GM19438 (cell line): Measurements from ENCODE around the gene TMEM135.
"Not testable (repeated sequence)": the region's sequence is repeated elsewhere in the genome, so short reads cannot be mapped to it uniquely, and the experiment has no call there.

Experiments
- ATAC-seq: cut with Tn5 transposase; IDR thresholded peaks from one replicate; pipeline ENCODE4 v1.9.1; 2021; ENCODE audit warnings: low read depth; ENCODE audit not compliant: unreplicated experiment

TMEM135 gene

DNA sequence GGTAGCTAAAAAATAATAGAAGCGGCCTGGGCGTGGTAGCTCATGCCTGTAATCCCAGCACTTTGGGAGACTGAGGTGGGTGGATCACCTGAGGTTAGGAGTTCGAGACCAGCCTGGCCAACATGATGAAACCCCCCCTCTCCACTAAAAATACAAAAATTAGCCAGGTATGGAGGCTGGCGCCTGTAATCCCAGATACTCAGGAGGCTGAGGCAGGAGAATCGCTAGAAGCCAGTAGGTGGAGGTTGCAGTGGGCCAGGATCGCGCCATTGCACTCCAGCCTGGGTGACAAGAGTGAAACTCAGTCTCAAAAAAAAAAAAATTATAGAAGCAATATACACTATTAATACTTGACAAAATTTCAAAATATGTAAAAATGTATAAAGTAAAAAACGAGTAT, 150.7 kb downstream of the TMEM135 start:
- not testable (repeated sequence) for ATAC-seq

- ATAC-seq, result not testable (repeated sequence)
Observed at GRCh38 chr11:87188921-87189320, 151.2 kb downstream of the TMEM135 start.

GRCh38 chr11:87190071-87190470, 152.3 kb downstream of the TMEM135 start:
- no peak for ATAC-seq

DNA sequence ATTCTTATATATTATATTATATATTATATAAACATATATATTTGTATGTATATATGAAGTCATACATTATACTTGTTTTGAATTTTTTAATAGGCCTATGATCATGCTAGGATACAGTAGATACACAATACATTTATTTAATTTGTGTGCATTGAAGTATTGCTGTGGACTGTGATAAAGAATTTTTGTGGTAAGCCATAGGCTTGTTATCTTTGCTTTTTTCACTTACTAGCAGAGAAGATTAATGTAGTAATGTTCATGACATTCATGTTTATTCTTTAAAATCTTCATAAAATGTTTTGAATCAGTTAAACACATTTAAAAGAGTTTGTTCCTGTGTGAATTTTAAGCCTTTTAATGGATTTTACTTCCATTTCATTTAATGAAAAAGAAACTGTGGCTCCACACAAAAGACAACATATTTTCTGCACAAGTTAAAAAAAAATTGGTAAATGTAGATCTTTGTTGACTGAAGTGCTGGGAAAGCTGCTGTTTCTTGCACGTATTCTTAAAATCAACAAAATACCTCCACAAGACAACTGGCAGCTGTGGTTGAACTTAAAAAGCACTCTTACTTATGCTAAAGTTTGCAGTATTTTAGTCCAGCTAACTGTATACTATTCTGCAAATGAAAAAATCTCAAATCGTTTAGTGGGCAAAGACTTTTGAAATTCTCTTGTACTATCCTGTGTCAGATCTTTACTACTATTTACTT, 156.2 kb downstream of the TMEM135 start:
- ATAC-seq, result no peak

DNA sequence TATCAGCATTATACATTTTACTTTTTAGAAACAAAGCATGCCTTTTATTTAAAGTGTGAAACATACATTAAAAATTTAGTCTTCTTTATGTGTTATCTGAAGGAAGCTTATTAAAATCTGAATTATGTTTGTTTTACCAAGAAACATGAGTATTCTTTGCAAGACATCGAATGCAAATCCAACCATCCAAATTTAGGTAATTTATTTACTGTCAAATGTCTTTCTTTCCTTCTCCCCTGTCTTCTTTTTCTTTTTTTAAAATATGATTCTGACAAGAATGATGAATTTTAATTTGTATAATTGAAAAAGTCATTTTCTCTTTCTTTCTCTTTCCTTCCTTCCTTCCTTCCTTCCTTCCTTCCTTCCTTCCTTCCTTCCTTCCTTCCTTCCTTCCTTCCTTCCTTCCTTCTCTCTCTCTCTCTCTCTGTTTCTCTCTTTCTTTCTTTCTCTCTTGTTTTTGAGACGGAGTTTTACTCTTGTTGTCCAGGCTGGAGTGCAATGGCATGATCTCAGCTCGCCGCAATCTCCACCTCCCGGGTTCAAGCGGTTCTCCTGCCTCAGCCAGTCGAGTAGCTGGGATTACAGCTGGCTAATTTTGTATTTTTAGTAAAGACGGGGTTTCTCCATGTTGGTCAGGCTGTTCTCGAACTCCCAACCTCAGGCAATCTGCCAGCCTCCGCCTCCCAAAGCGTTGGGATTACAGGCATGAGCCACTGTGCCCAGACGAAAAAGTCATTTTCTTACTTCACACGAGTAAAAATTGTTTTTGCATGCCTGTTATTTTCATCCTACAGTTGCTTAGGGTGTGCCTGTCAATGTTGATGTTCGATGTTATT, 157.5 kb downstream of the TMEM135 start:
- no peak for ATAC-seq

DNA sequence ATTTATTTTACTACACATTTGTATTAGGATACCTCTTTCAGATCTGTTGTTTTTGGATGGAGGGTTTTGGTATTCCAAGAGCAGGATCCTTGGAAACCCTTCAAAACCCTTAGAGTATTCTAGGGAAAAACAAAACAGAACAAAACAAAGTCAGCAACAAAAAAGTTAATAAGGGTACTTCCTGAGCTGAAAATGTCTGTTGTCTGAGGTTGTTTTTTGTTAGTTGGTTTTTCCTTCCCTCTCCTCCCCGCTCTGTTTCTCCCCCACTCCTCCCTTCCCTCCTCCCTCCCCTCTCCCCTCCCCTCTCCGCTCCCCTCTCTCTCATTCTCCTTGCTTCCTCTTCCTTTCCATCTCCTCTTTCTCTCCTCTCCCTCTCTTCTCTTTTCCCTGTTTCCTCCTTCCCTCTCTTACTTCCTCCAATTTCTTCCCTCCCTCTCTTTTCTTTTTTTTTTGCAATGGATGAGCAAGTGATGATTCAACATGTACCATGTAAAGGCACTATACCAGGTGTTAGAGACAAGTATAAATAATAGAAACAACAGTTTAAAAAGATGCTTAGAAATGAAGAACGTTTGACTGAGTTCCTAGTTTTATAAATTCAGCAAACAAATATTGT, 160.6 kb downstream of the TMEM135 start:
- ATAC-seq, result no peak

DNA sequence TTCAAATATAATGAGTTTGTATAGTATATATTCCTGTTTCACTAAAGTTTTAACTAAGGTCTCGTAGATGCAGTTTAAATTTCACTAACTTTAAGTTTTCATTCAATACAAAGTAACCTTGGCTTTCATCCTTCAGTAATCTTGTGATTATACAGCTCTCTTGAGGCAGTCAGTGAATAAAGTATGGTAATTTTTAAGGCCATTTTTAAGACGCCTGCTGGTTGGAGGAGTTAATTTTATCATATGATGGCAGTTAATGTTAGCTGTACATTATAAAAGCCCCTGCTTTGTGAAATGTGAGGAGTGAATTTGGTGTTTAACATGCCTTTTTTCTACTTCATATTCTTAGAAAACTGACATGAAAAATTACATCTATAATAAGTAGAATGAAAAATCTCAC, 163.6 kb downstream of the TMEM135 start:
- ATAC-seq, result no peak

- no peak for ATAC-seq
Observed at GRCh38 chr11:87203907-87204602, 166.3 kb downstream of the TMEM135 start.

- no peak for ATAC-seq
Observed at GRCh38 chr11:87212891-87213290, 175.2 kb downstream of the TMEM135 start.

- ATAC-seq, result peak; percentile 68
Observed at GRCh38 chr11:87213444-87213843, 175.7 kb downstream of the TMEM135 start.

DNA sequence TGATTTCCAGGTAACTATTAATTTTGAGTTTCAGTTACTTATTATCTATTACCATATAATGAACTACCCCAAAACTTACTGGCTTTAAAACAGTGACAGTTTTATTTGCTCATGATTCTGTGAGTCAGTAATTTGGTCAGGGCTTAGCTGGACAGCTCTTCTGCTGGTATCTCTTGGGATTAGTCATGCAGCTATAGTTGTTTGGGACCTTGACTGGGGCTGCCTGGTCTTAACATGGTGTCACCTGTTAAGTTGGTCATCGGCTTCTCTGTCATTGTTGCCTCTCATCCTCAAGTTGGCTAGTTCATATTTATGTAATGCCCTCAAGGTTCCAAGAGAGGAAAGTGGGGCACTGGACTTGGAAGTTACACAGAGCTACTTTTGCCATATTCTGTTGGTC, 177.5 kb downstream of the TMEM135 start:
- ATAC-seq, result no peak

DNA sequence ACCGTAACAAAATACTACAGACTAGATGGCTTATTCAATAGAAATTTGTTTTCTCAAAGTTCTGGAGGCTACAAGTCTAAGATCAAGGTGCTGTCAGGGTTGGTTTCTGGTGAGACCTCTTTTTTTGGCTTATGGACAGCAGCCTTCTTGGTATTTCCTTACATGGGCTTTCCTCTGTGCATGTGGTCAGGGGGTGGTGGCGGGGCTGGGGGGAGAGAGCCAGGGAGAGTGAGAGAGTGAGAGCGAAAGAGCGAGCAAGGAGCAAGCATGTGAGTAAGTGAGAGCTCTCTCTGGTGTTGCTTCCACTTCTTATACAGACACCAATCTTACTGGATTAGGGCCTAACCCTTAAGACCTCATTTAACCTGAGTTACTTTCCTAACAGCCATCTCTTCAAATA, 181.5 kb downstream of the TMEM135 start:
- no peak for ATAC-seq

GRCh38 chr11:87223816-87224215, 186.1 kb downstream of the TMEM135 start:
- no peak for ATAC-seq

DNA sequence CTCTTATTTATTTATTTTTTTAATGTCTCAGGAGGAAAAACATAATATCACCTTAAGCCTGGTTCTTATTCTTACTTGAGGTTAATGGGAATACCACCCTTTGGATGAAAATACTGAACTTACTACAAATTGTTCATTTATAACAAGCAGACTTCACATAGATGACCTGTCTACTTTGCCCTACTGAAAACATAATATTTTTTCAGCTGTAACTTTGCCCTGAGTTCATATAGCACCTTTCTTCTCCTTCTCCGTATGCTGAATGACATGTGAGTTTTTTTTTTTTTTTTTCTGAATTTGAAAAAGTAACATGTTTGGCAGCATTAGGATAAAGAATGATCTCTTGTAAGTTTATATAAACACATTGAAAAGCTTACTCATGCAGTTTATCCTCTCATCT, 186.8 kb downstream of the TMEM135 start:
- ATAC-seq, result no peak

DNA sequence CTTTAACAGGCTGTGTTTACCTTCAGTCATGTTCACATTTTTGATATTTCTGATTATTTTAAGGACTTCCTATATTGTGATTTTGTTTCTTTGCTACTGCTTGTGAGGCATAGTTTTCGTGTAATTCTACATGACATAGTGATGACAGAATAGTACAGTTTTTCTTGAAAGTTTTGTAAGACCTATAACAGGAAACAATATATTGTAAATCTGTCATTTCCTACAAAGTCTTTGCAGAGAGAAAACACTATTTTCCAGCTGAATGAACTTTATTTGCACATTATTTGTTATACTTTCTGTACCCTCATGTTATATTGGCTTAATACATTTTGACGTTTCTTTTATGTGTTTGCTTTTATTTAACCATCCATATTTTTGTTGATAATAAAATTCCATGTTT, 191.1 kb downstream of the TMEM135 start:
- no peak for ATAC-seq

- ATAC-seq, result no peak
Observed at GRCh38 chr11:87230995-87231394, 193.3 kb downstream of the TMEM135 start.

GRCh38 chr11:87232320-87232719, 194.6 kb downstream of the TMEM135 start:
- ATAC-seq, result no peak

- no peak for ATAC-seq
Observed at GRCh38 chr11:87235366-87235765, 197.6 kb downstream of the TMEM135 start.

DNA sequence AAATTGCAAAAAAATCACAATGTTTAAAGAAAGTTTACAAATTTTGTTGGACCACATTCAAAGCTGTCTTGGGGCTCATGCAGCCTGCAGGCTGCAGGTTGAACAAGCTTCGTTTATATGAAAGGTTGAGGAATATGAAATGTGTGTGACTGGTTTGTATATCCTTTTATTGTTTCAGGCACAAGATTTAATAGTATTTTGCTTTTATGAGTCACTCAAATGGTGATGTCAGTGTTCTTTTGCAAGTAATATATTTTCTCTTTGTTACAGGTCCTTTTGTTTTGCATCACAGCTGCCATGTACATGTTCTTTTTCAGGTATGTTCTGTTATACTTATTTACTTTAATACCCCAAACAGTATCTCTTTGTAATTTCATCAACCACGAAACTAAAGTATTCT, 198.6 kb downstream of the TMEM135 start:
- ATAC-seq, result no peak

DNA sequence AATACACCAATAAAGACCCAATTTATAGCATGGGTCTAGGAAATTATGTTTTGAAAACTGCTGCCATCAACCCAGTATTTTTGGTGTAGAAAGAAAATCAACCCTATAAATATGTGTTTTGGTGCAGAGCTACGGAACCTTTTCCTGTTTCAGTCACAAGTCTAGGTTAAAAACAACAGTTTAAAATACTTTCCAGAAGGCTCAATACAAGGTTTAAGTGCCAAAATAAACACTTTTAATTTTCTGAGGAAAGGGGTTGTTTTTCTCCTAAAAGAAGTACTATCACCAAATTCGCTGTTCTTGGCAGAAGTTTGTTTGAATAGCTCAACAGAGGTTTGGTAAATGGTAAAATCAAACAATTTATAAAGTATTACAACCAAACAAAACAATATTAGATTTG, 201.3 kb downstream of the TMEM135 start:
- ATAC-seq, result no peak

- ATAC-seq, result no peak
Observed at GRCh38 chr11:87239531-87239930, 201.8 kb downstream of the TMEM135 start.
